GM06990 (cell line): ENCODE measurements around the gene NR4A3.

Source experiments
- DNase-seq: peaks from one replicate; pipeline ENCODE4 v3.0.0-alpha.2; 2011; ENCODE audit not compliant: insufficient read length; ENCODE audit errors: extremely low read depth
- H3K27me3 ChIP-seq: replicated peaks from 2 replicates; pipeline ENCODE4 v1.6.0; 2011; ENCODE audit warnings: low read length; ENCODE audit not compliant: control insufficient read depth, insufficient read depth
- H3K36me3 ChIP-seq: 2 replicates; pipeline ENCODE4 v1.5.1; 2011; ENCODE audit warnings: low read length; ENCODE audit not compliant: control insufficient read depth, insufficient read depth
- H3K4me3 ChIP-seq: replicated peaks from 2 replicates; pipeline ENCODE4 v1.5.1; 2011; ENCODE audit warnings: low read depth, mild to moderate bottlenecking, control low read depth, low read length
- CTCF ChIP-seq: IDR thresholded peaks from 2 replicates; pipeline ENCODE4 v1.5.1; 2011; ENCODE audit warnings: low read length, control low read depth, mild to moderate bottlenecking, inconsistent platforms; ENCODE audit not compliant: insufficient read depth, poor library complexity, severe bottlenecking

NR4A3 gene

GRCh38 chr9:99782962-99783718 is 38.5 kb upstream of the NR4A3 start:
- no peak for DNase-seq
- Histone ChIP-seq H3K4me3 (no peak overlapping the region), H3K27me3 (no peaks in the 10 kb centered on the region), H3K36me3 (no peaks in the 10 kb centered on the region)
- no peak for TF ChIP-seq CTCF

DNA sequence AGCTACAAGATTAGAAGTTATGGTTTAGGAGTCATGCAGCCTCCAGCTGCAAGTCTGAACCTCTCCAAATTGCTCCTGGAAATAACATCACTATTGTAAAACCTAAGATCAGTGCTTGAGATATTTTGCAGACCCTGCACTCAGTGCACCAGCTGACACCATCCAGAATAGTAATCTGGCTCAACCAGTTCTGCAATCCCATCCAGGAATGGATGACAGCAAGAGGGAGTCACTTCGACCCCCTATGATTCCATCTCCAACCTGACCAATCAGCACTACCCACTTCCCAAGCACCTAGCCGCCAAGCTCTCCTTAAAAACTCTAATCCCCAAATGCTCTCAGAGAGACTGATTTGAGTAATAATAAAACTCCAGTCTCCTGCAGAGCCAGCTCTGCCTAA is 37.9 kb upstream of the NR4A3 start:
- no peak for TF ChIP-seq CTCF
- H3K4me3 ChIP-seq: no peak overlapping the region
- no peaks in the 10 kb centered on the region for H3K36me3 ChIP-seq
- no peaks in the 10 kb centered on the region for H3K27me3 ChIP-seq
- DNase-seq: no peak

- no peak for TF ChIP-seq CTCF
- DNase-seq: no peak
- Histone ChIP-seq H3K36me3 (no peaks in the 10 kb centered on the region), H3K27me3 (no peaks in the 10 kb centered on the region), H3K4me3 (no peak overlapping the region)
These were observed 36.6 kb upstream of the NR4A3 start for GRCh38 chr9:99785010-99785590.

DNA sequence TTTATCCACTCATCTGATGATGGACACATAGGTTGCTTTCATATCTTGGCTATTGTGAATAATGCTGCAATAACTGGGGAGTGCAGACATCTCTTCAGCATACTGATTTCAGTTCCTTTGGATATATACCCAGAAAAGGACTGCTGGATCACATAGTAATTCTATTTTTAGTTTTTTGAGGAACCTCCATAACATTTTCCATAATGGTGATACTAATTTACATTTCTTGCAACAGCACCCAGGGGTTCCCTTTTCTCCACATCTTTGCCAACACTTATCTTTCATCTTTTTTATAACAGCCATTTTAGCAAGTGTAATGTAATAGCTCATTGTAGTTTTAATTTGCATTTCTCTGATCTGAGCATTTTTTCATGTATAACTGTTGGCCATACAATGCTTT is 34.1 kb upstream of the NR4A3 start:
- DNase-seq: no peak
- no peak for TF ChIP-seq CTCF
- no peaks in the 10 kb centered on the region for H3K36me3 ChIP-seq
- no peaks in the 10 kb centered on the region for H3K27me3 ChIP-seq
- H3K4me3 ChIP-seq: no peak overlapping the region

DNA sequence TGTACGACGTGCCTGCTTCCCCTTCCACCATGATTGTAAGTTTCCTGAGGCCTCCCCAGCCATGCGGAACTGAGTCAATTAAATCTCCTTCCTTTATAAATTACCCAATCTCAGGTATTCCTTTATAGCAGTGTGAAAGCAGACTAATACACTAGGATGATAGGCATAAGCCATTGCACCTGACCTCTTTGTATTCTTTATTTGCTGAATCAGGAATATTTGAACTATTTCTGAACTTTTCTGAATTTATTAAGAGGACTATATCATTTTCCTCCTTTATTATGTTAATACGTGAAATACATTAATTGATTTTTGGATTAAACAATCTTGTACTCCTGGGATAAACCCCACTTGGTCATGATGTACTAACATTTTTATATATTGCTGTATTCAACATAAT is 28.2 kb upstream of the NR4A3 start:
- H3K36me3 ChIP-seq: no peaks in the 10 kb centered on the region
- no peak for DNase-seq
- no peaks in the 10 kb centered on the region for H3K27me3 ChIP-seq
- no peak overlapping the region for H3K4me3 ChIP-seq
- TF ChIP-seq CTCF: no peak
